Endothelial cell of umbilical vein (primary cell): ENCODE measurements around the gene ORMDL3. TPM values are rescaled to one million over a fixed set of nuclear protein-coding genes. Genes with fewer than 3 reads are reported as not detected.

Experiments
- BruUV-seq: library from RNA; stranded (reverse); fragments of 400-500 nt; replicated peaks from 2 replicates; lab custom pipeline; 2021; lab: Mats Ljungman, UMichigan
- CTCF ChIA-PET: fragments of 300-600, 350-600 bp; sonication (Branson Sonifier 250); formaldehyde crosslinking; loops from one replicate; lab custom pipeline; 2021; ENCODE audit warnings: antibody characterized with exemption, inconsistent platforms; lab: Charles Lee
- POLR2A ChIA-PET: fragments of 300-600, 350-600 bp; sonication (Branson Sonifier 250); formaldehyde crosslinking; loops from one replicate; lab custom pipeline; 2021; ENCODE audit warnings: antibody characterized with exemption, inconsistent platforms; lab: Charles Lee
- DNase-seq: peaks from one replicate; pipeline ENCODE4 v3.0.0-alpha.2; 2011; ENCODE audit warnings: low read depth, low spot score
- FAIRE-seq: peaks from 2 replicates; lab custom pipeline; 2011; peaks lifted over from hg19 to GRCh38; lab: Jason Lieb, UNC
- H2AFZ ChIP-seq: 2 replicates; pipeline ENCODE4 v1.6.0; 2012; ENCODE audit warnings: low read depth, low read length, control low read depth, inconsistent platforms
- H3K27ac ChIP-seq: 2 replicates; pipeline ENCODE4 v1.5.1; 2011; ENCODE audit warnings: low read depth, mild to moderate bottlenecking, control low read depth, low read length, moderate library complexity; ENCODE audit not compliant: insufficient read depth
- H3K27me3 ChIP-seq, 2 experiments: 2 replicates each; pipeline versions ENCODE4 v1.6.0 to v1.6.1; 2011; ENCODE audit warnings: low read length in 2 of 2, mixed read lengths in 1 of 2; ENCODE audit not compliant: control insufficient read depth in 2 of 2, insufficient read depth in 2 of 2
- H3K36me3 ChIP-seq, 2 experiments: 2 replicates in 1 of 2; 3 replicates in 1 of 2; pipeline ENCODE4 v1.5.1; 2011; ENCODE audit warnings: low read length in 2 of 2, mild to moderate bottlenecking in 1 of 2, moderate library complexity in 1 of 2; ENCODE audit not compliant: control insufficient read depth in 2 of 2, insufficient read depth in 2 of 2; ENCODE audit errors: extremely low read depth in 1 of 2
- H3K4me1 ChIP-seq: 3 replicates; pipeline ENCODE4 v1.5.1; 2011; ENCODE audit warnings: mild to moderate bottlenecking, low read length; ENCODE audit not compliant: control insufficient read depth, insufficient read depth; ENCODE audit errors: extremely low read depth
- H3K4me2 ChIP-seq: 2 replicates; pipeline ENCODE4 v1.6.1; 2011; ENCODE audit warnings: low read length, control low read depth, mixed read lengths; ENCODE audit not compliant: insufficient read depth
- H3K4me3 ChIP-seq, 3 experiments: fragments of 200-600 bp in 1 of 3; sonication (generic), shearing (Covaris generic) in 1 of 3; replicated peaks in 1 of 3; 2 replicates each; pipeline ENCODE4 v1.5.1; 2011 to 2016; ENCODE audit warnings: control low read depth in 3 of 3, low read length in 3 of 3, mild to moderate bottlenecking in 2 of 3, inconsistent platforms in 1 of 3, low read depth in 1 of 3, moderate library complexity in 1 of 3; ENCODE audit not compliant: insufficient read depth in 1 of 3
- H3K79me2 ChIP-seq: 2 replicates; pipeline ENCODE4 v1.6.0; 2012; ENCODE audit warnings: low read length, inconsistent platforms; ENCODE audit not compliant: control insufficient read depth, insufficient read depth
- H3K9ac ChIP-seq: replicated peaks from 2 replicates; pipeline ENCODE3; 2011; ENCODE audit warnings: low read length, control low read depth; ENCODE audit not compliant: insufficient read depth; ENCODE audit errors: extremely low read depth
- H3K9me1 ChIP-seq: replicated peaks from 3 replicates; pipeline ENCODE4 v1.6.0; 2011; ENCODE audit warnings: mild to moderate bottlenecking, low read length; ENCODE audit not compliant: control insufficient read depth, insufficient read depth; ENCODE audit errors: extremely low read depth
- H3K9me3 ChIP-seq: replicated peaks from 2 replicates; pipeline ENCODE4 v1.5.1; 2012; ENCODE audit warnings: low read length, inconsistent platforms; ENCODE audit not compliant: control insufficient read depth, insufficient read depth
- H4K20me1 ChIP-seq: replicated peaks from 2 replicates; pipeline ENCODE3; 2011; ENCODE audit warnings: mild to moderate bottlenecking, low read length; ENCODE audit not compliant: control insufficient read depth, insufficient read depth; ENCODE audit errors: extremely low read depth
- CTCF ChIP-seq, 2 donors: IDR thresholded peaks; 1 replicate in 1 of 2; 2 replicates in 1 of 2; pipeline ENCODE4 v1.5.1; 2011; ENCODE audit warnings: low read length in 2 of 2, mild to moderate bottlenecking in 2 of 2, moderate library complexity in 2 of 2, control low read depth in 1 of 2, inconsistent platforms in 1 of 2, low read depth in 1 of 2; ENCODE audit not compliant: insufficient read depth in 1 of 2; ENCODE audit errors: extremely low read depth in 1 of 2
- EZH2 ChIP-seq: IDR thresholded peaks from 2 replicates; pipeline ENCODE4 v1.6.1; 2012; ENCODE audit warnings: borderline replicate concordance, low read depth, mild to moderate bottlenecking, moderate library complexity, low read length, inconsistent platforms; ENCODE audit not compliant: severe bottlenecking
- FOS ChIP-seq: IDR thresholded peaks from 2 replicates; pipeline ENCODE4 v1.6.1; 2011; ENCODE audit warnings: mild to moderate bottlenecking, low read length, moderate library complexity, borderline replicate concordance; ENCODE audit not compliant: insufficient read depth
- GATA2 ChIP-seq: IDR thresholded peaks from 2 replicates; pipeline ENCODE4 v1.7.0; 2011; ENCODE audit warnings: low read depth, mild to moderate bottlenecking, moderate library complexity, mixed read lengths, low read length; ENCODE audit not compliant: insufficient read length, insufficient read depth
- JUN ChIP-seq: IDR thresholded peaks from 2 replicates; pipeline ENCODE4 v1.6.1; 2011; ENCODE audit warnings: borderline replicate concordance, low read depth; ENCODE audit not compliant: insufficient read length, insufficient read depth
- MAX ChIP-seq: IDR thresholded peaks from 2 replicates; pipeline ENCODE4 v1.6.1; 2011; ENCODE audit not compliant: insufficient read depth, insufficient read length
- MYC ChIP-seq: IDR thresholded peaks from one replicate; pipeline ENCODE4 v1.6.1; 2011; ENCODE audit warnings: mild to moderate bottlenecking, low read depth, low read length
- POLR2A ChIP-seq: IDR thresholded peaks from 2 replicates; pipeline ENCODE4 v1.6.1; 2012; ENCODE audit warnings: low read depth, mild to moderate bottlenecking, control low read depth, low read length
- POLR2AphosphoS5 ChIP-seq: IDR thresholded peaks from 2 replicates; pipeline ENCODE4 v1.6.1; 2012; ENCODE audit warnings: low read depth, mild to moderate bottlenecking, control low read depth, low read length, moderate library complexity; ENCODE audit not compliant: insufficient read depth
- dilution Hi-C: fragments of 300-500 bp; cut with MboI; formaldehyde crosslinking; loops from one replicate; pipeline ENCODE4 v1.15.0; 2019; ENCODE audit warnings: low sequenced_read_pairs; ENCODE audit not compliant: extremely low pct_ligation_motif_present
- intact Hi-C: fragments of 100-400 bp; cut with micrococcal nuclease; formaldehyde crosslinking; loops from one replicate; pipeline ENCODE4 v1.10.0; 2022
- polyA plus RNA-seq, 4 experiments: library from polyadenylated mRNA; depleted of rRNA in 3 of 4; stranded (reverse) in 3 of 4; unstranded in 1 of 4; fragments of >200 nt; gene quantifications; 2 replicates each; pipeline versions ENCODE4 v1.2.1 to v1.2.3, GENCODE V29; 2011 to 2012; ENCODE audit warnings: missing spikeins in 1 of 4
- total RNA-seq: library from RNA; stranded (reverse); gene quantifications from 2 replicates; pipeline ENCODE4 v1.2.3, GENCODE V29; 2021

ORMDL3 gene
- total and polyA plus RNA-seq, 2 donors (not counting 3 experiments of a cell fraction or from before 2014, with no cell fraction given): 29.8 to 49.8 TPM

DNA sequence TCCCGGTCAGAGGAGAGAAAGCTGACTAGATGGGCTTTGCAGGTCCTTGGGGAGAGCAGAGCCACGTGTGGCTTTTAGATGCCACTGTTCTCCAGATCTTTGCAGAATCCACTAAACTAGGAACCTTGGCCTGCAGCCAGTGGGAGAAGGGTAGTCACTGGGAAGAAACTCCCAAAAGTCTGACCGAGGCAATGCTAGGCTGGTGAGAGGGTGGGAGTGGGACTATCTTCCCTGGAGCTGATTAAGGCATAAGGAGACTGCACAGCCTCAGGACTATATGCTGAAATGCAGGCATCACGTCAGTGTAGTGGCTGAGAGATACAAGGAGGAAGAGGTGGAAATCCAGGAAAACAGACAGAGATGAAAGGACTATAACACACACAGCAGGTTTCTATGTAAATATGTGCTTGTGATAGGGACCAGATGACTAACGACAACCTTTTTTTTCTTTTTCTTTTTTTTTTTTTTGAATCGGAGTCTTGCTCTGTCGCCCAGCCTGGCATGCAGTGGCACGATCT is 33.2 kb upstream of the ORMDL3 start:
- TF ChIP-seq POLR2AphosphoS5 (no peak), EZH2 (no peak), MYC (no peak)
- no peak for FAIRE-seq
- H3K27me3 ChIP-seq: peaks cover 0 to 4% of the 10 kb centered on the region in 2 experiments
- no peak overlapping the region for H3K27ac ChIP-seq
- no peaks in the 10 kb centered on the region for H3K79me2 ChIP-seq
- ChIA-PET POLR2A (no interaction called here), CTCF (interaction anchor here (2.0 to 2.5 kb wide), 2 partner anchors 19 to 67 kb away, joined by 13 to 15 read pairs; partner anchors contain the start of gene PSMD3)
- no peaks in the 10 kb centered on the region for H3K36me3 ChIP-seq
- no peaks in the 10 kb centered on the region for H3K9me1 ChIP-seq
- dilution Hi-C loops (no loop called here), intact Hi-C loops (no loop called here)
- H4K20me1 ChIP-seq: no peaks in the 10 kb centered on the region
- H2AFZ ChIP-seq: no peak overlapping the region
- H3K4me1 ChIP-seq: no peaks in the 10 kb centered on the region
- no peak for DNase-seq
- no peak overlapping the region for H3K4me2 ChIP-seq
- BruUV-seq: no TSS peak
- H3K4me3 ChIP-seq: no peak overlapping the region
- H3K9me3 ChIP-seq: no peaks in the 10 kb centered on the region
- no peak overlapping the region for H3K9ac ChIP-seq

DNA sequence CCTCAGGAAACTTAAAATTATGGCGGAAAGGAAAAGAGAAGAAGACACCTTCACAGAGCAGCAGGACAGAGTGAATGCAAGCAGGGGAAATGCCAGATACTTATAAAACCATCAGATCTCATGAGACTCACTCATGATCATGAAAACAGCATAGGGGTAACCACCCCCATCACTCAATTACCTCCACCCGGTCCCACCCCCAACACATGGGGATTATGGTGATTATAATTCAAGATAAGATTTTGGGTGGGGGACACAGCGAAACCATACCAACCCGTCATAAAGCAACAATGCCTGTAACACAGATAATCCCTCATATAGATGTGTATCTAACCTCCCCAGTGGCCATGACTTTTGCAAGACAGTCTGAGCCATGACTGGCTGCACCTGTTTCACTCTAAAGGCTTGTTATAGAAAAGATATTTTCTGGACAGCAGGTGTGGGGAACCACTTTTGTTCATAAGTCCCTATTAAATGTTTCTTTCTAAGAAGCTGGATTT is 28.4 kb upstream of the ORMDL3 start:
- dilution Hi-C loops: no loop called here
- FAIRE-seq: no peak

More for the DNA sequence above, 28.4 kb upstream of the ORMDL3 start:
- no peak overlapping the region for H3K4me3 ChIP-seq
- no TSS peak for BruUV-seq
- H3K9ac ChIP-seq: no peak overlapping the region
- ChIA-PET POLR2A (interaction anchor here (1.2 kb wide), 1 partner anchor 25 kb away, joined by 3 read pairs; the partner anchor contains the start of gene PSMD3), CTCF (interaction anchor here (7.0 kb wide), 1 partner anchor 24 kb away, joined by 108 read pairs; the partner anchor contains the start of gene PSMD3)
- no peaks in the 10 kb centered on the region for H3K9me3 ChIP-seq
- peaks cover 3% of the 10 kb centered on the region for H3K4me1 ChIP-seq
- intact Hi-C loops: loop anchor here (10.0 kb wide), 1 partner anchor 331 kb away; the partner anchor contains the start of gene PPP1R1B
- TF ChIP-seq JUN (no peak), FOS (no peak), GATA2 (no peak), MAX (no peak), POLR2AphosphoS5 (no peak), CTCF (IDR thresholded peaks at IDR 0.05; ENCODE audit: extremely low read depth in 1 of 2, insufficient read depth in 1 of 2, low read depth in 1 of 2, low read length in 2 of 2) (no peak), POLR2A (no peak), EZH2 (no peak)
- H3K27me3 ChIP-seq: peaks cover under 1 to 4% of the 10 kb centered on the region in 2 experiments
- no peaks in the 10 kb centered on the region for H3K9me1 ChIP-seq
- no peaks in the 10 kb centered on the region for H4K20me1 ChIP-seq
- H3K4me2 ChIP-seq: no peak overlapping the region
- H3K27ac ChIP-seq: no peak overlapping the region
- no peaks in the 10 kb centered on the region for H3K79me2 ChIP-seq
- H2AFZ ChIP-seq: no peak overlapping the region
- DNase-seq: no peak
- H3K36me3 ChIP-seq: no peaks in the 10 kb centered on the region
